HepG2 (cell line): Measurements from ENCODE around the gene HSPA1A. TPM values are rescaled to one million over a fixed set of nuclear protein-coding genes. Genes with fewer than 3 reads are reported as not detected.
A peak's percentile ranks its signal among the peaks of the same experiment; 100 is the strongest.

Experiments used
- CHCHD3 ChIP-seq: sonication (generic); formaldehyde crosslinking; IDR thresholded peaks from 2 replicates; pipeline ENCODE4 v1.8.0; 2022; ENCODE audit warnings: mild to moderate bottlenecking, missing genetic modification reagents, moderate library complexity
- ETV6 ChIP-seq: sonication (generic); formaldehyde crosslinking; conservative IDR thresholded peaks from 2 replicates; pipeline ENCODE4 v1.4.0; 2020; ENCODE audit warnings: missing genetic modification reagents
- HHEX ChIP-seq: IDR thresholded peaks from 2 replicates; pipeline ENCODE4 v1.6.1; 2016; ENCODE audit warnings: control low read depth
- KDM2A ChIP-seq: sonication (generic); formaldehyde crosslinking; IDR thresholded peaks from 2 replicates; pipeline ENCODE4 v1.4.0; 2020; ENCODE audit warnings: low read depth, missing genetic modification reagents, borderline replicate concordance
- MXD3 ChIP-seq: IDR thresholded peaks from 2 replicates; pipeline ENCODE4 v1.6.1; 2016; ENCODE audit warnings: mild to moderate bottlenecking, missing biosample characterization, missing genetic modification reagents
- NFKB2 ChIP-seq: sonication (generic); formaldehyde crosslinking; IDR thresholded peaks from 2 replicates; pipeline ENCODE4 v1.4.0; 2020; ENCODE audit warnings: missing genetic modification reagents, borderline replicate concordance
- PRDM15 ChIP-seq: sonication (generic); formaldehyde crosslinking; IDR thresholded peaks from 2 replicates; pipeline ENCODE4 v1.4.0; 2020; ENCODE audit warnings: missing genetic modification reagents
- SMAD3 ChIP-seq: sonication (generic); formaldehyde crosslinking; IDR thresholded peaks from 2 replicates; pipeline ENCODE4 v1.4.0; 2020; ENCODE audit warnings: missing genetic modification reagents
- TRIM22 ChIP-seq: fragments of 450-650 bp; IDR thresholded peaks from 2 replicates; pipeline ENCODE4 v1.6.1; 2017
- U2AF1 ChIP-seq: fragments of 200-400 bp; formaldehyde crosslinking; optimal IDR thresholded peaks from 2 replicates; pipeline ENCODE3; 2017; ENCODE audit warnings: mild to moderate bottlenecking, low read depth, low read length
- ZNF121 ChIP-seq: sonication (generic); formaldehyde crosslinking; IDR thresholded peaks from 2 replicates; pipeline ENCODE4 v1.5.0; 2020; ENCODE audit warnings: mild to moderate bottlenecking, missing genetic modification reagents
- ZNF225 ChIP-seq: sonication (generic); formaldehyde crosslinking; IDR thresholded peaks from 2 replicates; pipeline ENCODE4 v1.4.0; 2020; ENCODE audit warnings: mild to moderate bottlenecking, missing genetic modification reagents
- ZNF335 ChIP-seq: sonication (generic); formaldehyde crosslinking; IDR thresholded peaks from 2 replicates; pipeline ENCODE4 v1.4.0; 2020; ENCODE audit warnings: missing genetic modification reagents
- ZNF414 ChIP-seq: sonication (generic); formaldehyde crosslinking; IDR thresholded peaks from 2 replicates; pipeline ENCODE4 v1.5.0; 2020; ENCODE audit warnings: missing genetic modification reagents
- ZNF460 ChIP-seq: sonication (generic); formaldehyde crosslinking; IDR thresholded peaks from 2 replicates; pipeline ENCODE4 v1.5.1; 2020; ENCODE audit warnings: missing genetic modification reagents, mild to moderate bottlenecking, borderline replicate concordance
- ZNF468 ChIP-seq: sonication (generic); formaldehyde crosslinking; IDR thresholded peaks from 2 replicates; pipeline ENCODE4 v1.8.0; 2022; ENCODE audit warnings: mild to moderate bottlenecking, moderate library complexity, missing genetic modification reagents
- ZNF496 ChIP-seq: sonication (generic); formaldehyde crosslinking; IDR thresholded peaks from 2 replicates; pipeline ENCODE4 v1.8.1; 2023; ENCODE audit warnings: mild to moderate bottlenecking, moderate library complexity, missing genetic modification reagents; ENCODE audit not compliant: insufficient replicate concordance
- ZNF557 ChIP-seq: sonication (generic); formaldehyde crosslinking; IDR thresholded peaks from 2 replicates; pipeline ENCODE4 v1.4.0; 2020; ENCODE audit warnings: missing genetic modification reagents
- polyA plus RNA-seq, 8 experiments: library from polyadenylated mRNA; depleted of rRNA in 3 of 8; stranded (reverse) in 7 of 8; unstranded in 1 of 8; fragments of >200 nt; fragmentation: Illumina TruSeq in 4 of 8; extraction: Trizol in 4 of 8; gene quantifications; 2 replicates each; pipeline versions ENCODE4 v1.2.1 to v1.2.3, GENCODE V29; 2011 to 2016; ENCODE audit warnings: low read depth in 4 of 8, missing spikeins in 1 of 8, mixed read lengths in 1 of 8; ENCODE audit not compliant: insufficient read depth in 1 of 8
- total RNA-seq, 5 experiments: library from RNA; depleted of rRNA; stranded (reverse); fragments of >200 nt; fragmentation: Illumina TruSeq; extraction: Trizol; gene quantifications; 2 replicates each; pipeline ENCODE4 v1.2.3, GENCODE V29; 2016; ENCODE audit warnings: low read depth in 1 of 5
- TF ChIP-seq, protein P1 (sequence below): sonication (generic); formaldehyde crosslinking; IDR thresholded peaks from 2 replicates; pipeline ENCODE4; 2020; ENCODE audit warnings: missing genetic modification reagents, mild to moderate bottlenecking, borderline replicate concordance
- TF ChIP-seq, protein P2 (sequence below): sonication (generic); formaldehyde crosslinking; IDR thresholded peaks from 2 replicates; pipeline ENCODE4 v1.4.0; 2020; ENCODE audit warnings: mild to moderate bottlenecking, missing genetic modification reagents

Gene HSPA1A
- total and polyA plus RNA-seq, 2 of the 13 experiments (the other 11 are each of a cell fraction or from before 2014, with no cell fraction given): 44.5 to 85.0 TPM

GRCh38 chr6:31765910-31766794, 49.2 kb upstream of the HSPA1A start (continued):
- TF ChIP-seq ZNF121: no peak
- 0 out of 2 replicates have a peak, but pooled peaks have one; percentile 33 for TF ChIP-seq ZNF225
- TF ChIP-seq, protein P1, sequence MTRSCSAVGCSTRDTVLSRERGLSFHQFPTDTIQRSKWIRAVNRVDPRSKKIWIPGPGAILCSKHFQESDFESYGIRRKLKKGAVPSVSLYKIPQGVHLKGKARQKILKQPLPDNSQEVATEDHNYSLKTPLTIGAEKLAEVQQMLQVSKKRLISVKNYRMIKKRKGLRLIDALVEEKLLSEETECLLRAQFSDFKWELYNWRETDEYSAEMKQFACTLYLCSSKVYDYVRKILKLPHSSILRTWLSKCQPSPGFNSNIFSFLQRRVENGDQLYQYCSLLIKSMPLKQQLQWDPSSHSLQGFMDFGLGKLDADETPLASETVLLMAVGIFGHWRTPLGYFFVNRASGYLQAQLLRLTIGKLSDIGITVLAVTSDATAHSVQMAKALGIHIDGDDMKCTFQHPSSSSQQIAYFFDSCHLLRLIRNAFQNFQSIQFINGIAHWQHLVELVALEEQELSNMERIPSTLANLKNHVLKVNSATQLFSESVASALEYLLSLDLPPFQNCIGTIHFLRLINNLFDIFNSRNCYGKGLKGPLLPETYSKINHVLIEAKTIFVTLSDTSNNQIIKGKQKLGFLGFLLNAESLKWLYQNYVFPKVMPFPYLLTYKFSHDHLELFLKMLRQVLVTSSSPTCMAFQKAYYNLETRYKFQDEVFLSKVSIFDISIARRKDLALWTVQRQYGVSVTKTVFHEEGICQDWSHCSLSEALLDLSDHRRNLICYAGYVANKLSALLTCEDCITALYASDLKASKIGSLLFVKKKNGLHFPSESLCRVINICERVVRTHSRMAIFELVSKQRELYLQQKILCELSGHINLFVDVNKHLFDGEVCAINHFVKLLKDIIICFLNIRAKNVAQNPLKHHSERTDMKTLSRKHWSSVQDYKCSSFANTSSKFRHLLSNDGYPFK: peak; percentile 42; the same call in 1 of the 2 replicates
- peak; percentile 68; the same call in 1 of the 2 replicates for TF ChIP-seq KDM2A
- peak; percentile 55; the same call in 1 of the 2 replicates for TF ChIP-seq CHCHD3 (CRISPR knock-in tag)
- TF ChIP-seq ZNF414: no peak
- TF ChIP-seq PRDM15 (CRISPR knock-in tag): no peak
- TF ChIP-seq TRIM22: no peak
- peak; percentile 84; the same call in 1 of the 2 replicates for TF ChIP-seq NFKB2 (CRISPR knock-in tag)
- peak; percentile 77 for TF ChIP-seq ZNF335 (CRISPR knock-in tag)
- TF ChIP-seq, protein P2, sequence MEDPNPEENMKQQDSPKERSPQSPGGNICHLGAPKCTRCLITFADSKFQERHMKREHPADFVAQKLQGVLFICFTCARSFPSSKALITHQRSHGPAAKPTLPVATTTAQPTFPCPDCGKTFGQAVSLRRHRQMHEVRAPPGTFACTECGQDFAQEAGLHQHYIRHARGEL: no peak
- peak; percentile 74; the same call in 1 of the 2 replicates for TF ChIP-seq MXD3 (CRISPR knock-in tag)
- no peak for TF ChIP-seq ZNF460
- TF ChIP-seq ZNF496 (CRISPR knock-in tag): no peak
- no peak for TF ChIP-seq ZNF557 (CRISPR knock-in tag)
- TF ChIP-seq U2AF1: no peak
- TF ChIP-seq SMAD3 (CRISPR knock-in tag): no peak
- TF ChIP-seq ZNF468 (CRISPR knock-in tag): no peak
- no peak for TF ChIP-seq HHEX (CRISPR knock-in tag)
- TF ChIP-seq ETV6 (CRISPR knock-in tag): no peak
